IPS-NIHi7 (cell line): ENCODE data around the gene SMC4.
"Not testable (repeated sequence)": the region's sequence is repeated elsewhere in the genome, so short reads cannot be mapped to it uniquely, and the experiment has no call there.

ENCODE experiments used
- DNase-seq: peaks from one replicate; pipeline ENCODE4 v3.0.0; 2012; ENCODE audit warnings: mixed read lengths; ENCODE audit errors: extremely low spot score

Gene SMC4

GRCh38 chr3:160445854-160446253 is 46.4 kb downstream of the SMC4 start:
- DNase-seq: no peak

DNA sequence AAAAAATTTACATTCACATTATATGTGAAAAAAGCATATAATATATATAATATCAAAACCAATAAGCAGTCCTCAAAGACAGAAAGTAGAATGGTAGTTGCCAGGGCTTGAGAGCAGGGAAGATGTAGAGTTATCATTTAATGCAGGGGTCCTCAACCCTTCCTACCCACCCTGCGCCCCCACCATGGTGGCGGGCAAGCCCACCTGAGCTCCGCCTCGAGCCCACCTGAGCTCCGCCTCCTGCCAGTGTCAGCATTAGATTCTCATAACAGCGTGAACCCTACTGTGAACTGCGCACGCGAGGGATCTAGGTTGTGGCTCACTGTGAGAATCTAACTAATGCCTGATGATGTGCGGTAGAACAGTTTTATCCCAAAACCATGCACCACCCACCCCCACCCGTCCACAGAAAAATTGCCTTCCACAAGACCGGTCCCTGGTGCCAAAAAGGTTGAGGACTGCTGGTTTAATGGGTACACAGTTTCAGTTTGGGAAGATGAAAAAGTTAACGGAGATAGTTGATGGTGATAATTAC is 47.1 kb downstream of the SMC4 start:
- DNase-seq: no peak

- no peak for DNase-seq
These were observed 48.1 kb downstream of the SMC4 start for GRCh38 chr3:160447544-160447943.

GRCh38 chr3:160448845-160449635 is 49.6 kb downstream of the SMC4 start:
- no peak for DNase-seq

- DNase-seq: peak; percentile 98
These were observed 50.5 kb downstream of the SMC4 start, which contains the start of gene TRIM59 for GRCh38 chr3:160449636-160450598. Gene TRIM59, minus strand, starts transcription at chr3:160449786. Its CDS starts 10,603 bp downstream, at chr3:160439183.

GRCh38 chr3:160450846-160451245 is 51.4 kb downstream of the SMC4 start:
- DNase-seq: no peak

DNA sequence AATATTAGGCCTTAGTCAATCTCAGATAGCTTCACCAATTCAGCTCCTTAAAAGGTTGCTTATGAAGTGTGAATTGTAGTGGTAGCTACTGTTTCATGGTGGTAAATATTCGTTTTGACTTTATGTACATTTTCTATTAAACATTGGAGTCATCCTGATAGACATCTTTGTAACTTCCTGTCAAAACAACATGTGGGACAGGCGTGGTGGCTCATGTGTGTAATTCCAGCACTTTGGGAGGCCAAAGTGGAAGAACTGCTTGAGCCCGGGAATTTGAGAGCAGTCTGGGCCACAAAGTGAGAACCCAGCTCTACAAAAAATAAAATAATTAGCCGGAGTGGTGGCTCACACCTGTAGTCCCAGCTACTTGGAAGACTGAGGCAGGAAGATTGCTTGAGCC is 52.2 kb downstream of the SMC4 start:
- DNase-seq: no peak

- DNase-seq: not testable (repeated sequence)
These were observed 52.8 kb downstream of the SMC4 start for GRCh38 chr3:160452251-160452650.

DNA sequence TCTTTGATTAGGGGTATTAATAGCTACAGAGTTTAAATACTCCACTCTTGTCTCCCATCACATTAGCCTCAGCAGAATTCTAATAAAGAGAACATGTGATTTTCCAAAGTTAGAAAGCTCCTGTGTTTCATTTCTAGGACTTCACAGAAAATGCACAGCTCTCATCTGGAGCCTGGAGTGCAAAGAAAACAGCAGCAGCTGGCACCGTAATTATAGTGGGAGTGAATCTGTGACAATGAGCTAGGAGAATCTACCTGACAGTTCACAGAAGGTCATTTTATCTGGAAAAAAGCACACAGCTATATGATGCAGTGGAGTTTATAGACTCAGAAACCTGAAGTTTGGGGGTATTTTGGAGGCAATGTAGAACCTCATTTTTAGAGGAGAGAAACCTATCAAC is 55.5 kb downstream of the SMC4 start:
- no peak for DNase-seq

- no peak for DNase-seq
These were observed 56.4 kb downstream of the SMC4 start for GRCh38 chr3:160455846-160456245.

DNA sequence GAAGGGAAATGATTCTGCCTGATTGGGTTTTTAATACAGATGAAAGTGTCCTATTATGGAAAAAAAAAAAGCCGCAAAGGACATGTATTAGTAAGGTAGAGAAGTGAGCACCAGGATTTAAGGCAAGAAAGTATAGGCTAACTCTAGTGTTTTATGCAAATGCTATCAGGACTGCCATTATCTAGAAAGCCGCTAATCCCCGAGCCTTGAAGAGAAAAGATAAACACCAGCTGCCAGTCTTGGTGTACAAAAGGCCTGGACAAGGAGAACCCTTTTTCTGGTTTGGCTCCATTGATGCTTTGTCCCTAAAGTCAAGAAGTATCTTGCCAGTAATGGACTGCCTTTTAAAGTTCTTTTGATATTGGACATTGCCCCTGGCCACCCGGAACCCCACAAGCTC is 58.7 kb downstream of the SMC4 start:
- no peak for DNase-seq

GRCh38 chr3:160459450-160459970 is 60.1 kb downstream of the SMC4 start:
- DNase-seq: no peak

DNA sequence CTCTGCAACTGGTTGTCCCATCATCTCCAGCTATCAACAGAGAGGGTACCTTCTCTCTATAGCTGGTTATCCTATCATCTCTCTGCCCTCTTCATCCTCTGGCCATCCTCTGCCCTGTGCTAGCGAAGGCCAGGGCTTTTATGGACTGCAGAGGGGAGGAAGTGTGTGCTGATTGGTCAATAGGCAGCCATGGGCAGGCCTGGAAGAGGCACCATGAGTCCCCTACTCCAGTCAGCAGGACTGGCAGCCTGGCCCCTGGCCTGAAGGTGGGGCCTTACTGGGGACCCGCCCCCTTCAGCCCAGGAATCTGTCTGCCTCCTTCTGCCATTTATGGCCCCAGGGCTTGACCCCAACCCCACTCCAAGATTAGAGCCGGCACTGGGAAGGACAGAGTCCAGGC is 60.6 kb downstream of the SMC4 start:
- DNase-seq: no peak

- no peak for DNase-seq
These were observed 64.9 kb downstream of the SMC4 start for GRCh38 chr3:160464321-160464720.

DNA sequence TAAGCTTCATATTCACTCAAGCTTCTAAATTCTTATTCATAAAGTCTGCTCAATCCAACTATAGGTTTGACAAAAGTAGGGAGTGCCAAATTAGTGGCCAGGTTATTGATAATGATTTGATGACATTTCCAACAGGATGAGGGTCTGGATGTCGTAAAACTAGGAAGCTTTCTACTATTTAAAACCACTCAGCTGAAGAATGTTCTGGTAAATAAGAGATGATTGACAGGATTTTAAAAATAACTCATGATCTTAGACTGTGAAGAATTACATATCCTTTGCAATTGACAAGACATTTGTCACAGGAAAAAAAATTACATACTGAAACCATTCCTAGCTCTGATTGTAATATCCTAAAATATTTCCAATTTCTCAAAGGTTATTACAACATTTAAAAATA is 65.5 kb downstream of the SMC4 start:
- no peak for DNase-seq

DNA sequence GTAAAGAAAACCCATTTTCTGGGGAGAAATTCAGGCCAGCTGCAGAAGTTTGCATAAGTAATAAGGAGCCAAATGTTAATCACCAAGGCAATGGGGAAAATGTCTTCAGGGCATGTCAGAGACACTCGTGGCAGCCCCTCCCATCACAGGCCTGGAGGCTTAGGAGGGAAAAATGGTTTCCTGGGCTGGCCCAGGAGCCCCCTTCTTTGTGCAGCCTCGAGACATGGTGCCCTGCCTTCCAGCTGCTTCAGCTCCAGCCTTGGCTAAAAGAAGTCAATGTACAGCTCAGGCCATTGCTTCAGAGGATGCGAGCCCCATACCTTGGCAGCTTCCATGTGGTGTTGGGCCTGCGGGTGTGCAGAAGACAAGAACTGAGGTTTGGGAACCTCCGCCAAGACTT is 70.7 kb downstream of the SMC4 start:
- no peak for DNase-seq

GRCh38 chr3:160471892-160472291 is 72.4 kb downstream of the SMC4 start:
- DNase-seq: no peak

DNA sequence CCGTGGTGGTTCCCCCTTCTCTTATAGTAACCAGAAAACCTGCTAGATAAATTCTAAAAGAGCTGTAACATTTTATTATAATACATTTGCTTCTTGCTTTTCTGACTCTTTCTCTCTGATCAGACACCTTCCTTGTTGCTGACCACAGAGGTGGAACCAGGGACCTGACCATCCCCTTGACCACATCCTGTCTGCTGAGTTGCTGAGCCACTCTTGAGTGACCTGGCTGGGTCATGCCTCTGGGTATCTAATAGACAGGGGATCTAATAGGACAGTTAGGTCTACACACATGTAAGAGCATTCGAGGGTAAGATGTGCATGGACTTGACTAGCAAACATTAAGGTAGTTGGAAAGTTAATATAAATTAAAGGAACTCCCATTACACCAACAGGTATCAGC is 72.9 kb downstream of the SMC4 start:
- DNase-seq: no peak

GRCh38 chr3:160473221-160473620 is 73.8 kb downstream of the SMC4 start:
- no peak for DNase-seq

GRCh38 chr3:160473978-160474377 is 74.5 kb downstream of the SMC4 start:
- no peak for DNase-seq

DNA sequence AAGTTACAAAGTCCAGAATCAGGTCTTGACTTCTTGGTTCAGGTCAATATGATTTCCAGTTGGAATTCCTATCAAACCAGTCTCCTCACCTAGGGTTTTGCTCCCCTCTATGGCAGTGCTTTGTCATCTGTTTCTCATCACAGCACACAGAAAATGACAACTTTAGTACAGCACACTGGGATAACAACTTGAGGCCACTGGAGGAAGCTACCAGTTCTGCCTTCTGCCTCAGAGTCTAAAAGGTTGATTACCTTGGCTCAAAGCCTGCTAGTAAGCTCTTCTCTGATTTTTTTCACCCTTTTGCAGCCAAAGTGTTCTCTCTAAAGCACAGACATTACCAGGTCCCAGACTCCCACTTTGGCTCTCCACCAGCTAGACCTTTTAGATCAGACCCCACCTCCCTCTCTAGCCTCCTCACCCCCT is 75.0 kb downstream of the SMC4 start:
- DNase-seq: no peak

- DNase-seq: no peak
These were observed 75.7 kb downstream of the SMC4 start for GRCh38 chr3:160475153-160475552.
